ENCODE results near the gene BMPER. TPM values are rescaled to one million over a fixed set of nuclear protein-coding genes. Genes with fewer than 3 reads are reported as not detected.

Gene BMPER
- total and polyA plus RNA-seq, 10 of the 15 experiments (the other 5 are each of a cell fraction or from before 2014, with no cell fraction given): 0.02 to 0.08 TPM; not detected in 8

- POLR2A ChIA-PET: no interaction called here
Observed at GRCh38 chr7:34015651-34016050, 110.3 kb downstream of the BMPER start.

GRCh38 chr7:34016876-34017275 is 111.5 kb downstream of the BMPER start:
- BruUV-seq (replicated peaks): no TSS peak
- no peaks in the 10 kb centered on the region for H3K27me3 ChIP-seq (replicated peaks in 1 of 2; ENCODE audit: control insufficient read depth in 2 of 2, insufficient read depth in 2 of 2, low read length in 1 of 2)
- CTCF ChIA-PET: no interaction called here
- no peak overlapping the region for H3K4me3 ChIP-seq
- intact Hi-C loops (cut with micrococcal nuclease; ENCODE audit: unreplicated experiment): no loop called here
- H3K4me1 ChIP-seq (ENCODE audit: control insufficient read depth, insufficient read depth, low read length): no peaks in the 10 kb centered on the region
- no peaks in the 10 kb centered on the region for H4K20me1 ChIP-seq (ENCODE audit: control insufficient read depth, insufficient read depth)
- H3K9me3 ChIP-seq (replicated peaks; ENCODE audit: control insufficient read depth, insufficient read depth, low read length): no peaks in the 10 kb centered on the region
- FAIRE-seq: no peak
- H2AFZ ChIP-seq (ENCODE audit: control insufficient read depth, low read depth, low read length): no peak overlapping the region
- POLR2A ChIA-PET: no interaction called here
- no peak for ATAC-seq
- no peak for DNase-seq (ENCODE audit: low read depth, low spot score)
- no peak overlapping the region for H3K9ac ChIP-seq (ENCODE audit: control insufficient read depth, insufficient read depth, low read length)
- SMC1A ChIA-PET (ENCODE audit: uncharacterized antibody, unreplicated experiment): no interaction called here
- no peak overlapping the region for H3K27ac ChIP-seq (ENCODE audit: control insufficient read depth, insufficient read depth)
- H3K4me2 ChIP-seq (ENCODE audit: control insufficient read depth, insufficient read depth): no peak overlapping the region
- RAD21 ChIA-PET (ENCODE audit: unreplicated experiment): no interaction called here
- no peaks in the 10 kb centered on the region for H3K36me3 ChIP-seq (ENCODE audit: control insufficient read depth in 2 of 2, insufficient read depth in 2 of 2, low read length in 1 of 2)
- in situ Hi-C loops (cut with MboI): no loop called here
- WGBS (ENCODE audit: insufficient coverage, insufficient replicate concordance, low lambda C conversion rate, missing lambda C conversion rate): 11% methylated on average over 3 of the region's 3 CpGs
- no peaks in the 10 kb centered on the region for H3K79me2 ChIP-seq (ENCODE audit: control insufficient read depth, insufficient read depth, low read length)
- TF ChIP-seq CHD4 (IDR thresholded peaks at IDR 0.05): no peak
- TF ChIP-seq BHLHE40 (IDR thresholded peaks at IDR 0.05; ENCODE audit: borderline replicate concordance in 1 of 2, low read depth in 2 of 2, low read length in 1 of 2): no peak
- no peak for TF ChIP-seq REST (IDR thresholded peaks at IDR 0.05; ENCODE audit: low read depth, low read length)
- no peak for TF ChIP-seq HDAC2 (IDR thresholded peaks at IDR 0.05)
- no peak for TF ChIP-seq EP300 (IDR thresholded peaks at IDR 0.05; ENCODE audit: borderline replicate concordance in 1 of 2, control insufficient read depth in 1 of 2, low read depth in 2 of 2, low read length in 2 of 2)
- no peak for TF ChIP-seq SUZ12 (IDR thresholded peaks at IDR 0.05; ENCODE audit: unreplicated experiment)
- no peak for TF ChIP-seq USF2 (IDR thresholded peaks at IDR 0.05; ENCODE audit: borderline replicate concordance, low read depth, low read length)
- no peak for TF ChIP-seq ZBED1 (IDR thresholded peaks at IDR 0.05; ENCODE audit: borderline replicate concordance)
- no peak for TF ChIP-seq CREM (IDR thresholded peaks at IDR 0.05; ENCODE audit: low read depth)
- no peak for TF ChIP-seq TCF3 (IDR thresholded peaks at IDR 0.05; ENCODE audit: borderline replicate concordance, insufficient read depth, low read depth, low read length)
- TF ChIP-seq TARDBP (IDR thresholded peaks at IDR 0.05; ENCODE audit: borderline replicate concordance): no peak
- TF ChIP-seq HCFC1 (IDR thresholded peaks at IDR 0.05; ENCODE audit: low read length): no peak
- no peak for TF ChIP-seq CBFB (IDR thresholded peaks at IDR 0.05; ENCODE audit: low read depth)

More at GRCh38 chr7:34015651-34016050, 110.3 kb downstream of the BMPER start:
- no peaks in the 10 kb centered on the region for H3K36me3 ChIP-seq (ENCODE audit: control insufficient read depth in 2 of 2, insufficient read depth in 2 of 2, low read length in 1 of 2)
- DNase-seq (ENCODE audit: low read depth, low spot score) (no peak), FAIRE-seq (no peak), ATAC-seq (no peak)
- 1% methylated on average over 4 of the region's 4 CpGs for WGBS (ENCODE audit: insufficient coverage, insufficient replicate concordance, low lambda C conversion rate, missing lambda C conversion rate)
- ChIA-PET RAD21 (ENCODE audit: unreplicated experiment) (no interaction called here), SMC1A (ENCODE audit: uncharacterized antibody, unreplicated experiment) (no interaction called here), CTCF (no interaction called here)
- H3K9me3 ChIP-seq (replicated peaks; ENCODE audit: control insufficient read depth, insufficient read depth, low read length): no peaks in the 10 kb centered on the region
- H3K79me2 ChIP-seq (ENCODE audit: control insufficient read depth, insufficient read depth, low read length): no peaks in the 10 kb centered on the region
- H3K4me1 ChIP-seq (ENCODE audit: control insufficient read depth, insufficient read depth, low read length): no peaks in the 10 kb centered on the region
- no peak overlapping the region for H3K27ac ChIP-seq (ENCODE audit: control insufficient read depth, insufficient read depth)
- no peak overlapping the region for H2AFZ ChIP-seq (ENCODE audit: control insufficient read depth, low read depth, low read length)
- H3K4me2 ChIP-seq (ENCODE audit: control insufficient read depth, insufficient read depth): no peak overlapping the region
- no peaks in the 10 kb centered on the region for H3K27me3 ChIP-seq (replicated peaks in 1 of 2; ENCODE audit: control insufficient read depth in 2 of 2, insufficient read depth in 2 of 2, low read length in 1 of 2)
- BruUV-seq (replicated peaks): no TSS peak
- no peak overlapping the region for H3K4me3 ChIP-seq
- in situ Hi-C loops (cut with MboI) (no loop called here), intact Hi-C loops (cut with micrococcal nuclease; ENCODE audit: unreplicated experiment) (no loop called here)
- TF ChIP-seq NFYA (IDR thresholded peaks at IDR 0.05; ENCODE audit: borderline replicate concordance, low read depth, low read length): no peak
- TF ChIP-seq SMARCA5 (IDR thresholded peaks at IDR 0.05): no peak
- no peaks in the 10 kb centered on the region for H4K20me1 ChIP-seq (ENCODE audit: control insufficient read depth, insufficient read depth)
- no peak overlapping the region for H3K9ac ChIP-seq (ENCODE audit: control insufficient read depth, insufficient read depth, low read length)
